IPS-NIHi11 (cell line): Measurements from ENCODE around the gene COL25A1.

Experiments
- DNase-seq: peaks from one replicate; pipeline ENCODE4 v3.0.0; 2012; ENCODE audit warnings: mixed read lengths, low spot score

Gene COL25A1

GRCh38 chr4:108852691-108853090, 449.8 kb downstream of the COL25A1 start:
- DNase-seq: no peak

DNA sequence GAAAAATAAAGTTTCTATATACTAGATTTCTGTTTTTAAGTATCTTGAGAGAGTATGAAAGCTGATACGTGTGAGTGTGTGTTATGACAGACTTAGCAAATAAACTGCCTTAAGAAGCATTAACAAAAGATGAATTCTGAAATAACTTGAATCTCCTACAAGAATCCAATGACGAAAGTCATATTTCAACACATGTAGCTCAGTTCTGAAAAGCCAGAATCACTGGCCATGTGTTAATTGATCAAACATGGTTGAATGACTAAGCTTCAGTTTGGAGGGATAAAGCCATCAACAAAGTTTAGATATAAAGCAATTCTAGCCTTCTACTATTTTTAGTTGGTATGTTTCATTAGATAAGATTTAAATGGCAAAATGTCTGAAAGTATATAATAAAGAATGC, 451.1 kb downstream of the COL25A1 start:
- no peak for DNase-seq

DNA sequence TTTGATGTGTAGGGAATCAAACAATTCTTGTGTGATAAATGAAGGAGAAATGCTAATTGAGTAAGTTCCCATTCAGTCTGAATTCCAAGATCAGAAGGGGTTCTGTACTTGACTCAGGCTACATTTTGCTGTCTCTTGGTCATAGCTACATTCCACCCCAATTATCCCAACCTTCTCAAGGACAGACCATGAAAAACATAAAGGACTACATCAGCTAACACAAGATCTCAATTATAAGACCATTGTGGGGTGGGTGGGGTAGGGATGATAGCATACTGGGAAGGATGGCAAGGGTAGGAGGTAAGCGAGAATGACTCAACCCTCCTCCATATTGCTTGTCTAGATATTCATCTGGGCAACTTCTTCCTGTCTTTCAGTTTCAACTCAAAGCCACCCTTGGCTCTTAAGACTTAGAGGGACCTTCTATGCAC, 452.2 kb downstream of the COL25A1 start:
- no peak for DNase-seq

DNA sequence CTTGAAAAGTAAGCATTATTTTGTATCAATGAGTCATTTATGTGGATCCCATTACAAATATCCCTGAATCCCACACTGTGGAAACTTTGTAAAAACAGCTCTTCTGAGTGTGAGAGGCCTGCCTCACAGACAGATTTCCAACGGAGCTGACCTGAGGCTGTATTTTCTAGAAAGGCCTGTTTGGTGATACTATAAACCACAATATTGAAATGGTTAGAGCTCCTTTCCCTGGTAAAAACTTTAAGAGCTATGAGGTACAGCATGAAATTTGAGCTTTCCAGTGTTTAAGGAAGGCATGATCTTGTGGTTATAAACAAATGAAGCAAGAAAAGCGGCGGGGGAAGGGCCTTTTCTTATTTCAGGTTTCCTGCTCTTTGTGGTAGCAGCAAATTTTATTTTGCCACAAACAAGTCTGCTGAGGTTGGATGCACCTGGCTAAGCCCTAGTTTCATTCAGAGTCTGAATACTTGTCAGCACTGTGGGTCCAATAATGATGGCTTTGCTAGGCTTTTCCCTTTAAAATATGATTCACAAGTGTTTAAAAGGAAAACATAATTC, 452.8 kb downstream of the COL25A1 start:
- DNase-seq: no peak

DNA sequence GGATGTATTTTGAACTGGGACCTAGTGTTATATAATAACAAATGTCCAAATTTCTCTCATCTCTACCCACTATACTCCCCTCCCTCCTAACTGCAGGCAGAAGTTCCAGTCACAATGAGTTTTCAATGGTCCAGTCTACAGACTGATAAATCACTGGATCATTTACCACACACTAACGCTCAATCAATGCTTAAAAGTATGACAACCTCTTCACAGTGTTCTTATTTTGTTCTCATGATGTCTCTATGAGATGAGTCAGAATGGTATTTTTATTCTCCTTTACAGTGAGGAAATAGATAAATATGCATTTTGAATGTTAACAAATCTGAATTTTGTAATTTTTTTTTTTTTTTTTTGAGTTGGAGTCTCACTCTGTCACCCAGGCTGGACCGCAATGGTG, 455.9 kb downstream of the COL25A1 start:
- DNase-seq: no peak

DNA sequence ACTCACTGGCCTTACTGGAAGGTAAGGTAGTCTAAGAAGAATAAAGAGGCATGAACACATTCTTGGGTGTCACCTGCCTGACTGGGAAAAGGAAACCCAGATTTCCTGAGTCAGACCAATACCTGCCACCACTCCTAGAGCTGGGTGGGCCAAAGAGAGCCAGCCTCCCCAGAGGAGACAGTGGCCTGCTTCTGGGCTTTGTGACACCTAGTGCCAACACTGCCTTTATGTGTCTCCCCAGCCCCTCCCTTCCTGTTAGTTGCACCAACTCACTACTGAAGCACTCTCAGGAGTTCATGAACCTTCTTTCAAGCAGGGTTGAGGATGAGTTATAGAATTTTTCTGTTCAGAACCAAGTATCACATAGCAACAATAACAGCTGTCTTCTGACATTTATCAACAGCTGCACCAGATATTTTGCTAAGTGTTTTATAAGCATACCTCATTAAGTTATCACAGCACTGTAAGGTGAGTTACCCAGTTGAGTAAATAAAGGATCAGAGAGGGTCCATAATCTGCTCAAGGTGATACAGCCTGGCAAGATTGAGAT, 462.0 kb downstream of the COL25A1 start:
- no peak for DNase-seq

GRCh38 chr4:108839333-108839732, 463.1 kb downstream of the COL25A1 start:
- no peak for DNase-seq

DNA sequence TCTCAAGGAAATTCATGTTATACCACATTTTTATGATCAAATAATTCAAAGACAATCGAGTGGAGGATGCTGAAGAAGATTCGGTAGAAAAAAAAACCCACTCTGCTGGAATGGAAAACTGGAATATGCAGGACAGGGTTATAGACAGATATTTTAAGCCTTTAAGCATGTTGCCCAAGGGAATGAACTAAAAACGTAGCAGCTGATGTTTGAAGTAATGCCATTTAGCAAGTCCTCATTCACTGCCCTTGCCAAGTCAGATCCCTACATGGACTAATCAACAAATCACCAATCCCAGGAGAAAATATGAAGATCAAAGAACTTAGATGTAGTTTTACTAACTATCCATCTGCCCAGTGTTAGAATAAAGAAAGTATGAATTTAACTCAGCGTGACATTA, 464.0 kb downstream of the COL25A1 start:
- DNase-seq: no peak

DNA sequence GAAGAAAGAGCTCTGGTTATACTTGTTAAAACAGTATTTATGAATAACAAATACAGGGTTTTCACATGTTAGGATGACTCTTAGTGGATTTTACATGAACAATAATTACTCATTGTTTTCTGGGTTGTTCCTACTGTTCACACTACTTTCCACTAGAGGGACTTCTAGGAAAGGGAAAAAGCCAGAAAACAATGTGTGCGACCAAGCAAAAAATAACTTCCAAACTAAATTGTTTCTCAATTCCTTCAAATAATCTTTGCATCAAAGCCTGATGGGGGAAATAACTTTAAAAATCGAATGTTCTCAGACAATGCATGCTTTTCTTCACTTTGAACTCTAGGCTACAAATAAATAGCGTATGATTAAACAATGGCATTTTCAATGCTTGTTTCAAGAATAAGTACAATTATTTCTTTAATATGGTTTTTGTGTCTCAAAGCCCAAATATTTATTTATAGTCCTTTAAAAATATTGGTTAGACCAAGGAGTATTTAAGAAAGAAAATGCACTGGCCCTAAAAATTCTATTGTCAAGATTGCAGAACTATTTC, 467.5 kb downstream of the COL25A1 start:
- peak; percentile 14 for DNase-seq

- no peak for DNase-seq
These were observed 468.2 kb downstream of the COL25A1 start for GRCh38 chr4:108834166-108834834.

- no peak for DNase-seq
These were observed 469.4 kb downstream of the COL25A1 start for GRCh38 chr4:108833046-108833445.

GRCh38 chr4:108831886-108832285, 470.6 kb downstream of the COL25A1 start:
- no peak for DNase-seq

- DNase-seq: no peak
These were observed 471.2 kb downstream of the COL25A1 start for GRCh38 chr4:108831291-108831690.

GRCh38 chr4:108830509-108831244, 471.8 kb downstream of the COL25A1 start:
- DNase-seq: no peak

- no peak for DNase-seq
These were observed 472.4 kb downstream of the COL25A1 start for GRCh38 chr4:108829966-108830492.

DNA sequence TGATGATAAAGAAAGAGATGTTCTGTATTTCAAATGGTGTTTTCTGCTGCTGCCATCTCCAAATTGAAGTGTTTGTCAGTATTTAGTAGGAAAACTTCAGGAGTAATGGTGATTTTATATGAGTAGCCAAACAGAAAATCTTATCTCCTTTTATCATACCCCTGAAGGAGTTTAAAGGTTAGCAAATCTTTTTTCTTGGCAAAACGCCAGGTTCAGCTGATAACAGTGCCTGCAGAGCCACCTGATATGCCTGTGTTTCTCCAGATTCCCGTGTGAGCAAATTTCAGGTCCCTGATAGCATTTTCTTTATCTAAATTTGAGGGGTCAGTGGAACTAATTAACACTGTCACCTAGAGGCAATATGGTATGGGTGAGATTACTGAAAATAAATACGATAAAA, 473.8 kb downstream of the COL25A1 start:
- no peak for DNase-seq

DNA sequence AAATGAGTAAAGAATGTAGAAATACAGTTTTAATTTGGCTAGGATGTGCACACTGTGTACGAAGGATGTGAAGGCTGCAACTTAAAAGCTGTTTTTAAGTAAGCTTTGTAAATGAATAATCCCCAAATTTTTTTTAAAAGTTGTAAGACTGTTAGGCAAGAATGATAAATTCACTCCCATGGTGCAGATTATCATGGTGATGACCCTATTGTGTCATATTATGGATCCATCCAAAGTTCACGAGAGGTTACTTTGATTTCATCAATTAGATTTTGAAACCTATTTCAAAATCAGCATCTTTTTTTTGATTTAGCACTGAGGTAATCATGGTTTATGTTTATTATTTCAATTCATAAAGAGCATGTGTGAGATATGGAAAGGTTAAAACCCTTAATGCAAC, 476.7 kb downstream of the COL25A1 start:
- no peak for DNase-seq

- DNase-seq: no peak
These were observed 481.0 kb downstream of the COL25A1 start for GRCh38 chr4:108821351-108821930.

DNA sequence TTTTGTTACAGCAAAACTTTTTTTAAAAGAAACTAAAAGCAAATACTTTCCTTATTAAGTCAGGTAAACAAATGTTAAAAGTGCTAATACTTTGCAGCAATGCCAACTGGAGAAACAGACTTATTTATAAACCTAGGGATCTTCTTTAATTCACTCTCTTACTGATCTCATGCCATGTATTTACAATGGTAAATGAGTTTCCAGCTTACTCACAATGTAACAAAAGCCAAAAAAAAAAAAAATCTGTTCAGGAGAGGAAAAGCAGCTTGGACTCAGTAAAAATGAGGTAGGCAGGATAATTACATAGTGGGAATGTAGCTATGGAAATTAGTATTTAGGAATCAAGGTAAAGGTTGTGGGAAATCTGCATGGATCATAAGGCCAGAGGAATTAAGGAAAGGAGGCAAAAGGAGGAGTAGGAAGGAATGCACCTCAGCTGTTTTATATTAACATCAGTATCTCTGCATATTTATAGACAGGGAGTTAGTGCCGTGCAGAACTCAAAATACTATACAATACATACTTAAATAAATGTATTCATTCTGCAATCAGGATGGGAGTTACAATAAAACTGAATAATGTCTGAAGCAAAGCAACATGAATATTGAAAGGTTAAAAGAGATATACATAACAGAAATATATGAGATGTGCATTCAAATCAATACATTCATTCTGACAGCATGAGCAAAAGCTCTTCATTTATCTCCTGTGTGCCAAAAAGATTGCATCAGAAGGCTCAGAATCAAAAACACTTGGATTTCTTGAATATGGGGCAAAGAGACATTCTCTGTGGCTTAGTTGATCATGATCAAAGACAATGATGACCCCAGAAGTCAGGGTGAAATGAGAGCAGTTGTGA, 481.7 kb downstream of the COL25A1 start:
- no peak for DNase-seq

DNA sequence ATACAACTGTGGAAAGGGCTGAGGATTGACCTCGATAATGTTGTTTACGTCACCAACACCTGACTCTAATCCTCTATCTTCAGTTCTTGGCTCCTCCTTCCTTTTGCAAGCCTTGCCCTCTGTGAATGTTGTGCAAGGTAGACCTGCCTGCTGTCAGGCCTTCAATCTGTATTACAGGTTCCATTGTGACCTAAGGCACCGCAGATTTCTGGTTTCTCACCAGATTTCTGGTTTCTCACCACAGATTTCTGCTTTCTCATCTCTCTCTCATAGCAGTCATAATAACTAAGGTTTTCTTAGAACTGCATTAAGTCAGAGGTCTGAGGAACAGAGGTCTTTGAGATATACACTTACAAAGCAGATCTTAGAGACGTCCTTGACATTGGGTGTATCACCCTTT, 488.1 kb downstream of the COL25A1 start:
- DNase-seq: no peak

GRCh38 chr4:108813261-108813660, 489.2 kb downstream of the COL25A1 start:
- DNase-seq: no peak
